Sciatic nerve (tissue), 2 donors: ENCODE data around the gene SERPING1. TPM values are rescaled to one million over a fixed set of nuclear protein-coding genes. Genes with fewer than 3 reads are reported as not detected.
"Not testable (repeated sequence)": the region's sequence is repeated elsewhere in the genome, so short reads cannot be mapped to it uniquely, and the experiment has no call there.

Experiments used
- ATAC-seq: fragments of 200-7000 bp; cut with Tn5 transposase; one replicate; pipeline ENCODE4 v1.9.1; 2020; ENCODE audit warnings: mild to moderate bottlenecking, moderate library complexity
- DNase-seq: peaks from one replicate; pipeline ENCODE4 v3.0.0-alpha.2; 2020; ENCODE audit warnings: low spot score
- intact Hi-C: fragments of 100-400 bp; cut with DNase I; formaldehyde crosslinking; loops from one replicate; pipeline ENCODE4 v1.14.2; 2022
- total RNA-seq: library from RNA; stranded (reverse); fragmentation: NEBNext Ultra II Directional; extraction: Animal tissue kit (Norgen Biotek cat#: 25700); gene quantifications from one replicate; pipeline ENCODE4 v1.2.1, GENCODE V29; 2021
- donor health status: DM: no; HTN: no; CAD: no.
- donor health status: DM: no; HTN: no; CAD: no.

The SERPING1 gene
- total RNA-seq, 1 donor from 2014 or later = 701 TPM

GRCh38 chr11:57647372-57647771 lies 49.9 kb downstream of the SERPING1 start:
- DNase-seq (no peak), ATAC-seq (no peak)
- intact Hi-C loops = loop anchor here (10.0 kb wide), 1 partner anchor 313 kb away; the partner anchor contains the start of genes P2RX3 and SSRP1

GRCh38 chr11:57647960-57648800 lies 50.7 kb downstream of the SERPING1 start:
- DNase-seq (no peak), ATAC-seq (no peak)
- intact Hi-C loops = loop anchor here (10.0 kb wide), 1 partner anchor 313 kb away; the partner anchor contains the start of genes P2RX3 and SSRP1

- intact Hi-C loops = loop anchor here (10.0 kb wide), 1 partner anchor 314 kb away; the partner anchor contains the start of genes P2RX3 and SSRP1
- DNase-seq (no peak), ATAC-seq (no peak)
Observed at GRCh38 chr11:57648801-57649735, 51.6 kb downstream of the SERPING1 start.

- intact Hi-C loops = loop anchor here (10.0 kb wide), 1 partner anchor 315 kb away; the partner anchor contains the start of genes P2RX3 and SSRP1
- DNase-seq = peak; percentile 74
- ATAC-seq = peak; percentile 69
Observed at GRCh38 chr11:57649826-57650738, 52.6 kb downstream of the SERPING1 start, which contains the start of gene YPEL4. YPEL4 (minus strand) TSS chr11:57649912; CDS start chr11:57647107, 2,805 bp downstream.

GRCh38 chr11:57650739-57651090 lies 53.2 kb downstream of the SERPING1 start:
- DNase-seq = no peak
- intact Hi-C loops = no loop called here
- ATAC-seq = no peak

- no peak for ATAC-seq
Observed at GRCh38 chr11:57651408-57651807, 53.9 kb downstream of the SERPING1 start.

GRCh38 chr11:57652230-57652629 lies 54.7 kb downstream of the SERPING1 start:
- ATAC-seq, intact Hi-C loops, DNase-seq: not testable (repeated sequence)

More at GRCh38 chr11:57651408-57651807, 53.9 kb downstream of the SERPING1 start:
- intact Hi-C loops = no loop called here
- no peak for DNase-seq

- ATAC-seq = no peak
- intact Hi-C loops = no loop called here
- DNase-seq = no peak
Observed at GRCh38 chr11:57652662-57653061, 55.2 kb downstream of the SERPING1 start.

- no peak for ATAC-seq
- no peak for DNase-seq
- intact Hi-C loops = no loop called here
Observed at GRCh38 chr11:57653163-57653562, 55.7 kb downstream of the SERPING1 start.

GRCh38 chr11:57656885-57657193 lies 59.4 kb downstream of the SERPING1 start:
- ATAC-seq (no peak), DNase-seq (no peak)
- intact Hi-C loops = no loop called here

GRCh38 chr11:57657194-57658022 lies 59.9 kb downstream of the SERPING1 start, which contains the start of gene CLP1:
CLP1 (plus strand) TSS chr11:57657762; CDS start chr11:57659477, 1,715 bp downstream.
- ATAC-seq = peak; percentile 99
- DNase-seq = peak; percentile 100
- intact Hi-C loops = no loop called here

GRCh38 chr11:57658023-57658361 lies 60.5 kb downstream of the SERPING1 start:
- no peak for ATAC-seq
- intact Hi-C loops = no loop called here
- no peak for DNase-seq

GRCh38 chr11:57659669-57660068 lies 62.2 kb downstream of the SERPING1 start:
- no peak for ATAC-seq
- no peak for DNase-seq
- intact Hi-C loops = loop anchor here (10.0 kb wide), 1 partner anchor 145 kb away; no protein-coding TSS in a partner anchor

GRCh38 chr11:57662893-57663292 lies 65.4 kb downstream of the SERPING1 start:
- intact Hi-C loops = loop anchor here (10.0 kb wide), 1 partner anchor 142 kb away; no protein-coding TSS in a partner anchor
- ATAC-seq (no peak), DNase-seq (no peak)

GRCh38 chr11:57663975-57664374 lies 66.5 kb downstream of the SERPING1 start:
- ATAC-seq = no peak
- DNase-seq = no peak
- intact Hi-C loops = loop anchor here (10.0 kb wide), 1 partner anchor 141 kb away; no protein-coding TSS in a partner anchor
